CD14-positive monocyte (primary cell): Measurements from ENCODE around the gene P2RY6. TPM values are rescaled to one million over a fixed set of nuclear protein-coding genes. Genes with fewer than 3 reads are reported as not detected.

Source experiments
- DNase-seq, 3 donors: peaks; one replicate each; pipeline ENCODE4 v3.0.0-alpha.2; 2011 to 2022
- H2AFZ ChIP-seq: 2 replicates; pipeline ENCODE4 v1.6.0; 2012; ENCODE audit warnings: mild to moderate bottlenecking, low read depth, low read length, inconsistent platforms; ENCODE audit not compliant: insufficient read depth, poor library complexity, severe bottlenecking
- H3K27ac ChIP-seq, 2 donors: 1 replicate in 1 of 2; 2 replicates in 1 of 2; pipeline ENCODE4 v1.5.1; 2012 to 2013; ENCODE audit warnings: low read length in 2 of 2, control low read depth in 1 of 2, inconsistent platforms in 1 of 2, low read depth in 1 of 2, mild to moderate bottlenecking in 1 of 2
- H3K27me3 ChIP-seq, 2 donors: one replicate each; pipeline versions ENCODE4 v1.6.0 to v1.6.1; 2011 to 2013; ENCODE audit warnings: low read length in 2 of 2; ENCODE audit not compliant: control insufficient read depth in 2 of 2, insufficient read depth in 2 of 2
- H3K36me3 ChIP-seq, 2 donors: replicated peaks in 1 of 2; 1 replicate in 1 of 2; 2 replicates in 1 of 2; pipeline versions ENCODE4 v1.5.1 to v1.6.1; 2012 to 2013; ENCODE audit warnings: low read length in 2 of 2, control low read depth in 1 of 2, inconsistent platforms in 1 of 2, mild to moderate bottlenecking in 1 of 2; ENCODE audit not compliant: insufficient read depth in 2 of 2, control insufficient read depth in 1 of 2
- H3K4me1 ChIP-seq, 2 donors: 1 replicate in 1 of 2; 2 replicates in 1 of 2; pipeline versions ENCODE4 v1.5.1 to v1.6.1; 2012 to 2013; ENCODE audit warnings: low read length in 2 of 2, control low read depth in 1 of 2, inconsistent platforms in 1 of 2, mild to moderate bottlenecking in 1 of 2, moderate library complexity in 1 of 2; ENCODE audit not compliant: insufficient read depth in 2 of 2, control insufficient read depth in 1 of 2
- H3K4me2 ChIP-seq: replicated peaks from 2 replicates; pipeline ENCODE3; 2012; ENCODE audit warnings: low read length, moderate library complexity, mild to moderate bottlenecking; ENCODE audit not compliant: poor library complexity, severe bottlenecking; ENCODE audit errors: extremely low read depth
- H3K4me3 ChIP-seq, 3 experiments: fragments of 200-600 bp in 1 of 3; sonication (generic) in 1 of 3; replicated peaks in 1 of 3; 1 replicate in 2 of 3; 2 replicates in 1 of 3; pipeline ENCODE4 v1.5.1; 2011 to 2013; ENCODE audit warnings: low read length in 3 of 3, mild to moderate bottlenecking in 3 of 3, control low read depth in 2 of 3, low read depth in 2 of 3, inconsistent platforms in 1 of 3, moderate library complexity in 1 of 3
- H3K79me2 ChIP-seq: 2 replicates; pipeline ENCODE4 v1.6.0; 2012; ENCODE audit warnings: mild to moderate bottlenecking, control low read depth, inconsistent platforms, low read length, moderate library complexity; ENCODE audit not compliant: insufficient read depth
- H3K9ac ChIP-seq: 2 replicates; pipeline ENCODE4 v1.6.0; 2017; ENCODE audit warnings: low read length, mild to moderate bottlenecking; ENCODE audit not compliant: insufficient read depth, poor library complexity, severe bottlenecking
- H3K9me3 ChIP-seq, 2 donors: replicated peaks in 1 of 2; 1 replicate in 1 of 2; 2 replicates in 1 of 2; pipeline versions ENCODE4 v1.5.1 to v1.6.1; 2012 to 2013; ENCODE audit warnings: low read length in 2 of 2, control low read depth in 1 of 2; ENCODE audit not compliant: control insufficient read depth in 1 of 2, insufficient read depth in 1 of 2
- H4K20me1 ChIP-seq: 2 replicates; pipeline ENCODE4 v1.6.0; 2012; ENCODE audit warnings: mild to moderate bottlenecking, low read length, control low read depth, moderate library complexity; ENCODE audit not compliant: insufficient read depth
- H3K27ac Mint-ChIP-seq, 7 donors: one replicate each; pipeline ENCODE4 v1.8.0; 2020; ENCODE audit warnings: mild to moderate bottlenecking in 7 of 7, mixed read lengths in 7 of 7, moderate library complexity in 6 of 7, inconsistent platforms in 2 of 7
- H3K27me3 Mint-ChIP-seq, 3 donors: one replicate each; pipeline ENCODE4 v1.8.0; 2021 to 2022; ENCODE audit warnings: low read depth in 3 of 3, mild to moderate bottlenecking in 3 of 3, mixed read lengths in 3 of 3, moderate library complexity in 3 of 3, inconsistent platforms in 1 of 3
- H3K36me3 Mint-ChIP-seq, 2 donors: one replicate each; pipeline ENCODE4 v1.8.0; 2020; ENCODE audit warnings: mixed read lengths in 2 of 2, inconsistent platforms in 1 of 2, mild to moderate bottlenecking in 1 of 2
- H3K4me1 Mint-ChIP-seq: one replicate; pipeline ENCODE4 v1.8.0; 2020; ENCODE audit warnings: mild to moderate bottlenecking, mixed read lengths
- H3K4me3 Mint-ChIP-seq, 2 donors: one replicate each; pipeline ENCODE4 v1.8.0; 2020; ENCODE audit warnings: mild to moderate bottlenecking in 2 of 2, mixed read lengths in 2 of 2, moderate library complexity in 1 of 2
- H3K9me3 Mint-ChIP-seq, 7 donors: one replicate each; pipeline ENCODE4 v1.8.0; 2020 to 2022; ENCODE audit warnings: mixed read lengths in 7 of 7, mild to moderate bottlenecking in 6 of 7, moderate library complexity in 6 of 7, inconsistent platforms in 2 of 7
- CTCF ChIP-seq: fragments of 200-600 bp; IDR thresholded peaks from one replicate; pipeline ENCODE4 v1.8.0; 2022; ENCODE audit warnings: antibody characterized with exemption, mild to moderate bottlenecking
- WGBS: methylation state at CpG from one replicate; pipeline ENCODE4 v1.1.5; 2013; ENCODE audit warnings: missing lambda C conversion rate; ENCODE audit not compliant: insufficient coverage; 5-methylcytosine and 5-hydroxymethylcytosine counted together
- intact Hi-C, 2 donors: fragments of 100-400 bp; cut with micrococcal nuclease; formaldehyde crosslinking; loops; one replicate each; pipeline versions ENCODE4 v1.15.0 to v1.15.1; 2023
- polyA plus RNA-seq, 3 donors: library from polyadenylated mRNA; depleted of rRNA in 1 of 3; unstranded in 2 of 3; stranded (reverse) in 1 of 3; fragments of 300-500 nt in 2 of 3; fragments of >200 nt in 1 of 3; fragmentation: Illumina TruSeq in 2 of 3; gene quantifications; 1 replicate in 2 of 3; 2 replicates in 1 of 3; pipeline ENCODE4 v1.2.3, GENCODE V29; 2012 to 2021

P2RY6 gene
- polyA plus RNA-seq, 3 donors: 1.7 to 5.1 (median 1.8) TPM

GRCh38 chr11:73292525-73292894 is 20.4 kb downstream of the P2RY6 start:
- Histone ChIP-seq H3K4me2 (no peak overlapping the region), H4K20me1 (no peaks in the 10 kb centered on the region), H3K4me1 (peaks cover 25 to 26% of the 10 kb centered on the region in 2 donors), H3K4me3 (no peak overlapping the region), H3K9ac (no peak overlapping the region), H2AFZ (no peak overlapping the region), H3K36me3 (peaks cover 0 to 2% of the 10 kb centered on the region in 2 donors), H3K27ac (no peak overlapping the region), H3K27me3 (no peaks in the 10 kb centered on the region), H3K9me3 (no peaks in the 10 kb centered on the region), H3K79me2 (no peaks in the 10 kb centered on the region)
- Mint-ChIP-seq H3K4me3 (peak overlapping the region in 1 of 2 donors; percentile 49), H3K27ac (peak overlapping the region in 3 of 7 donors; percentile 12 to 64 (median 62)), H3K9me3 (no peaks in the 10 kb centered on the region), H3K27me3 (peaks cover 3 to 15% (median 4%) of the 10 kb centered on the region in 3 donors), H3K4me1 (peaks cover 39% of the 10 kb centered on the region), H3K36me3 (peaks cover 3 to 8% of the 10 kb centered on the region in 2 donors)
- TF ChIP-seq CTCF: no peak
- WGBS: no CpG with 5 or more reads among the region's 5 CpGs
- DNase-seq: no peak
- intact Hi-C loops: loop anchor here in 1 of 2 donors (5.0 kb wide), 2 partner anchors 40 to 105 kb away; no protein-coding TSS in a partner anchor

- Mint-ChIP-seq H3K36me3 (peaks cover 5 to 10% of the 10 kb centered on the region in 2 donors), H3K4me3 (no peak overlapping the region), H3K27me3 (peaks cover 3 to 15% (median 4%) of the 10 kb centered on the region in 3 donors), H3K9me3 (no peaks in the 10 kb centered on the region), H3K4me1 (peaks cover 30% of the 10 kb centered on the region), H3K27ac (peak overlapping the region in 1 of 7 donors; percentile 33)
- WGBS: 95% methylated on average over 2 of the region's 4 CpGs
- Histone ChIP-seq H3K27me3 (no peaks in the 10 kb centered on the region), H4K20me1 (no peaks in the 10 kb centered on the region), H3K36me3 (peaks cover 0 to 2% of the 10 kb centered on the region in 2 donors), H3K4me1 (peaks cover 16% of the 10 kb centered on the region in 2 donors), H3K79me2 (no peaks in the 10 kb centered on the region), H2AFZ (no peak overlapping the region), H3K4me3 (no peak overlapping the region), H3K4me2 (no peak overlapping the region), H3K27ac (no peak overlapping the region), H3K9ac (no peak overlapping the region), H3K9me3 (no peaks in the 10 kb centered on the region)
- intact Hi-C loops: loop anchor here in 1 of 2 donors (5.0 kb wide), 2 partner anchors 41 to 106 kb away; no protein-coding TSS in a partner anchor
- TF ChIP-seq CTCF: no peak
- no peak for DNase-seq
Observed at GRCh38 chr11:73293356-73293936, 21.3 kb downstream of the P2RY6 start.
